ENCODE measurements around the gene HSPA6.
"Not testable (repeated sequence)": the region's sequence is repeated elsewhere in the genome, so short reads cannot be mapped to it uniquely, and the experiment has no call there.

The HSPA6 gene

GRCh38 chr1:161523817-161524741, at the start of gene HSPA6:
TSS of gene HSPA6 (plus strand) at chr1:161524540. CDS start at chr1:161524659, 119 bp downstream.
- DNase-seq (ENCODE audit: extremely low spot score, insufficient read length, low read depth), result peak; percentile 48
- FAIRE-seq, result not testable (repeated sequence)

- DNase-seq (ENCODE audit: extremely low spot score, insufficient read length, low read depth); FAIRE-seq: not testable (repeated sequence)
Observed at GRCh38 chr1:161477711-161478110, 46.6 kb upstream of the HSPA6 start.

GRCh38 chr1:161478985-161479384, 45.4 kb upstream of the HSPA6 start:
- FAIRE-seq, result no peak

GRCh38 chr1:161480381-161481035, 43.8 kb upstream of the HSPA6 start:
- DNase-seq (ENCODE audit: extremely low spot score, insufficient read length, low read depth), result no peak
- no peak for FAIRE-seq

More at GRCh38 chr1:161478985-161479384, 45.4 kb upstream of the HSPA6 start:
- no peak for DNase-seq (ENCODE audit: extremely low spot score, insufficient read length, low read depth)

- DNase-seq (ENCODE audit: extremely low spot score, insufficient read length, low read depth), result no peak
- FAIRE-seq, result no peak
Observed at GRCh38 chr1:161481624-161482392, 42.5 kb upstream of the HSPA6 start.

GRCh38 chr1:161482610-161483009, 41.7 kb upstream of the HSPA6 start:
- FAIRE-seq (no peak), DNase-seq (ENCODE audit: extremely low spot score, insufficient read length, low read depth) (no peak)

GRCh38 chr1:161483361-161483760, 41.0 kb upstream of the HSPA6 start:
- FAIRE-seq, result no peak

GRCh38 chr1:161484613-161485012, 39.7 kb upstream of the HSPA6 start:
- DNase-seq (ENCODE audit: extremely low spot score, insufficient read length, low read depth) (no peak), FAIRE-seq (no peak)

More at GRCh38 chr1:161483361-161483760, 41.0 kb upstream of the HSPA6 start:
- DNase-seq (ENCODE audit: extremely low spot score, insufficient read length, low read depth), result no peak

- DNase-seq (ENCODE audit: extremely low spot score, insufficient read length, low read depth) (peak; percentile 35), FAIRE-seq (peak; percentile 90)
Observed at GRCh38 chr1:161486806-161487741, 37.3 kb upstream of the HSPA6 start.

GRCh38 chr1:161491472-161491871, 32.9 kb upstream of the HSPA6 start:
- DNase-seq (ENCODE audit: extremely low spot score, insufficient read length, low read depth), result no peak
- FAIRE-seq, result no peak

- no peak for FAIRE-seq
- no peak for DNase-seq (ENCODE audit: extremely low spot score, insufficient read length, low read depth)
Observed at GRCh38 chr1:161492827-161493226, 31.5 kb upstream of the HSPA6 start.

- FAIRE-seq (no peak), DNase-seq (ENCODE audit: extremely low spot score, insufficient read length, low read depth) (no peak)
Observed at GRCh38 chr1:161494091-161494735, 30.1 kb upstream of the HSPA6 start.

- no peak for FAIRE-seq
Observed at GRCh38 chr1:161495490-161495889, 28.9 kb upstream of the HSPA6 start.

GRCh38 chr1:161497961-161498360, 26.4 kb upstream of the HSPA6 start:
- FAIRE-seq, result no peak
- no peak for DNase-seq (ENCODE audit: extremely low spot score, insufficient read length, low read depth)

More at GRCh38 chr1:161495490-161495889, 28.9 kb upstream of the HSPA6 start:
- no peak for DNase-seq (ENCODE audit: extremely low spot score, insufficient read length, low read depth)

- no peak for FAIRE-seq
- DNase-seq (ENCODE audit: extremely low spot score, insufficient read length, low read depth), result no peak
Observed at GRCh38 chr1:161498646-161499045, 25.7 kb upstream of the HSPA6 start.

- DNase-seq (ENCODE audit: extremely low spot score, insufficient read length, low read depth) (no peak), FAIRE-seq (peak; percentile 38)
Observed at GRCh38 chr1:161499099-161500039, 25.0 kb upstream of the HSPA6 start.

- no peak for FAIRE-seq
Observed at GRCh38 chr1:161501234-161501633, 23.1 kb upstream of the HSPA6 start.

GRCh38 chr1:161502181-161502580, 22.2 kb upstream of the HSPA6 start:
- no peak for DNase-seq (ENCODE audit: extremely low spot score, insufficient read length, low read depth)
- no peak for FAIRE-seq

More at GRCh38 chr1:161501234-161501633, 23.1 kb upstream of the HSPA6 start:
- DNase-seq (ENCODE audit: extremely low spot score, insufficient read length, low read depth), result no peak

All from GM18507 (cell line).